Endothelial cell (in vitro differentiated cells): Measurements from ENCODE around the gene SELENOF. TPM values are rescaled to one million over a fixed set of nuclear protein-coding genes. Genes with fewer than 3 reads are reported as not detected.

ENCODE experiments used
- DNase-seq: peaks from one replicate; pipeline ENCODE4 v3.0.0; 2021; ENCODE audit warnings: low spot score
- H3K27ac Mint-ChIP-seq: one replicate; pipeline ENCODE4 v1.8.0; 2021; ENCODE audit warnings: mixed read lengths, inconsistent platforms; ENCODE audit not compliant: unreplicated experiment
- H3K27me3 Mint-ChIP-seq: one replicate; pipeline ENCODE4 v1.8.0; 2021; ENCODE audit warnings: mild to moderate bottlenecking, moderate library complexity, mixed read lengths, inconsistent platforms; ENCODE audit not compliant: unreplicated experiment
- H3K36me3 Mint-ChIP-seq: one replicate; pipeline ENCODE4 v1.8.0; 2021; ENCODE audit warnings: mild to moderate bottlenecking, low read depth, mixed read lengths, inconsistent platforms; ENCODE audit not compliant: unreplicated experiment
- H3K4me1 Mint-ChIP-seq: one replicate; pipeline ENCODE4 v1.8.0; 2021; ENCODE audit warnings: mild to moderate bottlenecking, mixed read lengths, inconsistent platforms; ENCODE audit not compliant: unreplicated experiment
- H3K4me3 Mint-ChIP-seq: one replicate; pipeline ENCODE4 v1.8.0; 2021; ENCODE audit warnings: mild to moderate bottlenecking, mixed read lengths, inconsistent platforms; ENCODE audit not compliant: unreplicated experiment
- H3K9me3 Mint-ChIP-seq: one replicate; pipeline ENCODE4 v1.8.0; 2021; ENCODE audit warnings: mixed read lengths, inconsistent platforms; ENCODE audit not compliant: unreplicated experiment
- total RNA-seq: library from RNA; stranded (reverse); fragmentation: NEBNext Ultra II Directional; extraction: Animal tissue kit (Norgen Biotek cat#: 25700); gene quantifications from one replicate; pipeline ENCODE4 v1.2.1, GENCODE V29; 2021; ENCODE audit not compliant: unreplicated experiment
- TF ChIP-seq, protein P1 (sequence below): fragments of 200-600 bp; sonication (generic); IDR thresholded peaks from one replicate; pipeline ENCODE4 v1.5.0; 2021; ENCODE audit warnings: antibody characterized with exemption; ENCODE audit not compliant: unreplicated experiment

Gene SELENOF
- total RNA-seq, 1 donor from 2014 or later = 131 TPM

DNA sequence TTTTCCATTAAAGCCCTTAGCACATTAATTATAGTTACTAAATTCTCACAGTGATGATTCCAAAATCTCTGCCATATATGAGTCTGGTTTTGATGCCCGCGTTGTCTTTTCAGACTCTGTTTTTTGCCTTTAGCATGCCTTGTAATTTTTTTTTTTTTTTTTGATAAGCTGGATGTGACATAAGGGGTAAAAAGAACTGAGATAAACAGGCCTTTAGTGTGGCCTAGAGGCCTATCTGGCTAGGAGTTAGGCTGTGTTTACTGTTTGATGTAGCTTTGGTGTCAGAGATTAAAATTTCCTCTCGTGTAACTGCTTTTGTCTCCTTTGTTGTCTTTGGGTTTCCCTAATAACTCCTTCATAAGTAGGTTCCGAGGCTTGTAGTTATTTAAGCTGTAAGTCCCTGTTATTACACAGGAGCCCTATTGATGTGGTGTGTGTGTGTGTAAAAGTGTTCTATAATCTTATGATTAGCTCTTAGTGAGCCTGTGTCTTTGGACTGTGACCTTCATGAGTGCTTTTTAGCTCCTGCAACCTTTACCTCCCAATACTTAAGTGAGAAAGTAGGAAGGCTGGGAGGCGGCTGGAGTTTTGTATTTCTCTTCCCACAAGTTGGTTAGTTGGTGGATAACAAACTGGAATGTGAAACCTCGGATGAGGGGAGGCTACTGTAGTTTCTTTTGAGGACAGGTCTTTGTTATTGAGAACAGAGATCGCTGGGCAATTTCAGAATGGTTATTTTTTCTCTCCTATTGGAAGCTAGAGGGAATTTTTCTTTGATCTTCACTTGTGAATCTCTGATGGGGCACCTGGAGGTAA, 19.8 kb upstream of the SELENOF start:
- H3K27ac Mint-ChIP-seq = peak overlapping the region; percentile 83
- TF ChIP-seq, protein P1, sequence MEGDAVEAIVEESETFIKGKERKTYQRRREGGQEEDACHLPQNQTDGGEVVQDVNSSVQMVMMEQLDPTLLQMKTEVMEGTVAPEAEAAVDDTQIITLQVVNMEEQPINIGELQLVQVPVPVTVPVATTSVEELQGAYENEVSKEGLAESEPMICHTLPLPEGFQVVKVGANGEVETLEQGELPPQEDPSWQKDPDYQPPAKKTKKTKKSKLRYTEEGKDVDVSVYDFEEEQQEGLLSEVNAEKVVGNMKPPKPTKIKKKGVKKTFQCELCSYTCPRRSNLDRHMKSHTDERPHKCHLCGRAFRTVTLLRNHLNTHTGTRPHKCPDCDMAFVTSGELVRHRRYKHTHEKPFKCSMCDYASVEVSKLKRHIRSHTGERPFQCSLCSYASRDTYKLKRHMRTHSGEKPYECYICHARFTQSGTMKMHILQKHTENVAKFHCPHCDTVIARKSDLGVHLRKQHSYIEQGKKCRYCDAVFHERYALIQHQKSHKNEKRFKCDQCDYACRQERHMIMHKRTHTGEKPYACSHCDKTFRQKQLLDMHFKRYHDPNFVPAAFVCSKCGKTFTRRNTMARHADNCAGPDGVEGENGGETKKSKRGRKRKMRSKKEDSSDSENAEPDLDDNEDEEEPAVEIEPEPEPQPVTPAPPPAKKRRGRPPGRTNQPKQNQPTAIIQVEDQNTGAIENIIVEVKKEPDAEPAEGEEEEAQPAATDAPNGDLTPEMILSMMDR = no peak
- DNase-seq = no peak
- no peak overlapping the region for H3K4me3 Mint-ChIP-seq
- no peaks in the 10 kb centered on the region for H3K27me3 Mint-ChIP-seq
- H3K9me3 Mint-ChIP-seq = no peaks in the 10 kb centered on the region
- peaks cover 10% of the 10 kb centered on the region for H3K4me1 Mint-ChIP-seq
- no peaks in the 10 kb centered on the region for H3K36me3 Mint-ChIP-seq

DNA sequence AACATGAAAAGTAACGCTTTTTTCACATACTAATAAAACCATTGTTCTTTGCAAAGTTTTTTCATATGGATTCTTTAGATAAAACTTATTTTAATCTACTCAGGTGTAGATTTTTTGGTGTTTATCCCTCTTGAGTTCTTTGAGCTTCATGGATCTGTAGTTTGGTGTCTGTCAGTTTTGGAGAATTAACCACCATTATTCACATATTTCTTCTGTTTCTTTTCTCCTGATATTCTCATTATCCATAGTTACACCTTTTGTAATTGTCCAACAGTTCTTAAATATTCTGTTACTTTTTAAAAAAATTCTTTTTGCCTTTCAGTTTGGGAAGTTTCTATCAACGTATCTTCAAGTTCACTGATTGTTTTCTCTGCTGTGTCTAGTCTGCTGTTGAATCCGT, 19.1 kb upstream of the SELENOF start:
- Mint-ChIP-seq H3K9me3 (no peaks in the 10 kb centered on the region), H3K4me1 (peaks cover 10% of the 10 kb centered on the region), H3K4me3 (no peak overlapping the region), H3K36me3 (no peaks in the 10 kb centered on the region), H3K27ac (no peak overlapping the region), H3K27me3 (no peaks in the 10 kb centered on the region)
- TF ChIP-seq, protein P1 = no peak
- no peak for DNase-seq

DNA sequence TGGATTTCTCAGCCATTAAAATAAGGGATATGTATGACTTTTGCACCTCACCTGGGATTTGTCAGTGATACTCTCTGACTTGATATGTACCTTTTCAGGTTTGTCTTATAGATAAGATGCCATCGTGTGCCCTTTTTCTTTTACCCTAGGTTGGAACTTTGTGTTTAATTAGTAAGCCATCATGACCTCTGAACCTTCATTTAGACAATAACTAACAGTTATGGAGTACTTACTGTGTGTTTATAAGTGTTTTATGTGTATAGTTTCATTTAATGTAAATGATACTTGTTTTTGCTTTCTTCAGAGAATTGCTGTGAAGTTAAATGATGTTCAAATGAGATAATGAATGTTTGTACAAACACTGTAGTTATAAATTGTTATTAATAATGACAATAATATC, 14.9 kb upstream of the SELENOF start:
- Mint-ChIP-seq H3K9me3 (peaks cover 2% of the 10 kb centered on the region), H3K27ac (no peak overlapping the region), H3K36me3 (peaks cover 13% of the 10 kb centered on the region), H3K4me1 (peaks cover 11% of the 10 kb centered on the region), H3K27me3 (no peaks in the 10 kb centered on the region), H3K4me3 (no peak overlapping the region)
- TF ChIP-seq, protein P1 = no peak
- no peak for DNase-seq

DNA sequence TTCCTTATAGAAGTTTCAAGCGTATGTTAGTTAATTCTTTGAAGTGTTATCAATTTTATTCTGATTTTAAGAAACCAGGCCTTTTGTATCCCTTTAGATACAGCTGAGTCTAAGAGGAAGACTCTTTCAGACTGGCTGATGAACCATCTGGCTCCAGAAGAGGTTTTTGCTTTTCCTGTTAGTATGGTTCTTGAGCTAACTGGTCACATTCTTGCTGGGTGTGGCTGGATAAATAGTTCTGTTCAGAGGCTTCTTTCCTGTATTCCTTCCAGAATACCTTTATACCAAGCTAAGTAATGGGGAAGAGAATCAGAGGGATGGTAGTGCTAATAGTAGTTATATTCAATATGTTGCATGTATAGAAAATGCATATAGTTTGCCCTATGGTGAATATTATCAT, 13.0 kb upstream of the SELENOF start:
- H3K9me3 Mint-ChIP-seq = peaks cover 11% of the 10 kb centered on the region

DNA sequence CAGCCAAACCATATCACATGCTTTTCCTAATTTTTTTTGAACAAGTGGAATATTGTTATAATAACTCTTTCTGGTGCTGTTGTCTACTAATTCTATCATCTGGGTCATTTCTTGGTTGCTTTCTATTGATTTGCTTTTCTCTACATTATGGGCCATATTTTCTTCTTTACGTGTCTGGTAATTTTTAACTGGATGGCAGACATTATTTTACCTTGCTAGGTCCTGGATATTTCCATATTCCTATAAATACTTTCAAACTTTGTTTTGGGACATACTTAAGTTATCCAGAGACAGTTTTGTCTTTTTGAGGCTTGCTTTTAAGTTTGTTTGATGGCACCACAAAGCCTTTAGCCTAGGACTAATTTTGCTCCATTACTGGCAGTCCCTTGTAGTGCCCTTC, 11.8 kb upstream of the SELENOF start:
- H3K9me3 Mint-ChIP-seq = peaks cover 11% of the 10 kb centered on the region
- TF ChIP-seq, protein P1 = no peak
- peaks cover 7% of the 10 kb centered on the region for H3K4me1 Mint-ChIP-seq
- no peak overlapping the region for H3K27ac Mint-ChIP-seq
- peaks cover 24% of the 10 kb centered on the region for H3K36me3 Mint-ChIP-seq
- H3K4me3 Mint-ChIP-seq = peak overlapping the region; percentile 28
- no peaks in the 10 kb centered on the region for H3K27me3 Mint-ChIP-seq
- no peak for DNase-seq

More for the DNA sequence above, 13.0 kb upstream of the SELENOF start:
- H3K36me3 Mint-ChIP-seq = peaks cover 24% of the 10 kb centered on the region
- H3K27ac Mint-ChIP-seq = no peak overlapping the region
- H3K4me1 Mint-ChIP-seq = peaks cover 7% of the 10 kb centered on the region
- TF ChIP-seq, protein P1 = no peak
- no peaks in the 10 kb centered on the region for H3K27me3 Mint-ChIP-seq
- DNase-seq = no peak
- H3K4me3 Mint-ChIP-seq = no peak overlapping the region
